ENCODE measurements around the gene GDF10. TPM values are rescaled to one million over a fixed set of nuclear protein-coding genes. Genes with fewer than 3 reads are reported as not detected.
A peak's percentile ranks its signal among the peaks of the same experiment; 100 is the strongest.

Gene GDF10
- total RNA-seq, 1 experiment from 2014 or later, result 0.20 TPM

DNA sequence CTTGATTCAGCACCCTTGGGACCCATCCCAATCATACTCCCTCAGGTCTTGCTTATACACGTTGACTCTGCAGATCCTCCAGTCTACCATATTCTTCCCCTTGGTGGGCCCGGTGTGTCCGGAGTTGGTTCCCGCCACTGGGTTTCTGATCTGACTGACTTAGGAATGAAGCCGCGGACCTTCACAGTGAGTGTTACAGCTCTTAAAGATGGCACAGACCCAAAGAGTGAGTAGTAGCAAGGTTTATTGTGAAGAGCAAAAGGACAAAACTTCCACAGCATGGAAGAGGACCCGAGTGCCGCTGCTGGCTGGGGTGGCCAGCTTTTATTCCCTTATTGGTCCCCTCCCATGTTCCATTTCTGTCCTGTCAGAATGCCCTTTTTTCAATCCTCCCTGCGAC, 5.9 kb upstream of the GDF10 start:
- H3K27me3 Mint-ChIP-seq (ENCODE audit: low read depth), result peaks cover 45% of the 10 kb centered on the region

More for the DNA sequence above, 5.9 kb upstream of the GDF10 start:
- H3K4me1 ChIP-seq (ENCODE audit: insufficient read depth, low read length), result no peaks in the 10 kb centered on the region
- H2BK5ac ChIP-seq (ENCODE audit: insufficient read length, low read length), result no peak overlapping the region
- H3K9me3 Mint-ChIP-seq, result no peaks in the 10 kb centered on the region
- H3K9ac ChIP-seq (ENCODE audit: extremely low read depth, insufficient read length, low read length), result no peak overlapping the region
- no peak overlapping the region for H2BK120ac ChIP-seq (ENCODE audit: low read depth, low read length, poor library complexity, severe bottlenecking)
- H3K23me2 ChIP-seq (ENCODE audit: insufficient read length, low read depth, low read length, poor library complexity, severe bottlenecking), result no peaks in the 10 kb centered on the region
- no peak overlapping the region for H4K8ac ChIP-seq (replicated peaks; ENCODE audit: insufficient read length, low read depth, low read length)
- DNase-seq, result peak; percentile 6
- peaks cover 0 to 16% of the 10 kb centered on the region in 2 experiments; a peak in 3 of 4 replicates for H3K4me1 Mint-ChIP-seq
- no peaks in the 10 kb centered on the region for H3K79me1 ChIP-seq (ENCODE audit: insufficient read depth, low read depth, low read length, poor library complexity, severe bottlenecking)
- H3K18ac ChIP-seq (ENCODE audit: insufficient read length, low read depth, low read length), result no peak overlapping the region
- no peaks in the 10 kb centered on the region for H3K9me3 ChIP-seq (ENCODE audit: control insufficient read depth, low read depth, low read length)
- no peak overlapping the region for H3K14ac ChIP-seq (ENCODE audit: insufficient read depth, low read length)
- H3K23ac ChIP-seq (ENCODE audit: insufficient read length, low read depth, low read length), result no peak overlapping the region
- no peak overlapping the region for H3K4me3 Mint-ChIP-seq
- no peaks in the 10 kb centered on the region for H3K36me3 Mint-ChIP-seq (ENCODE audit: insufficient read depth in 1 of 3, low read depth in 3 of 3)
- no peak overlapping the region for H2AFZ ChIP-seq (ENCODE audit: low read length)
- H4K20me1 ChIP-seq (ENCODE audit: control insufficient read depth, insufficient read depth, insufficient read length), result no peaks in the 10 kb centered on the region
- no peak overlapping the region for H3K56ac ChIP-seq (ENCODE audit: insufficient read length, low read depth, low read length)
- no peak overlapping the region for H3T11ph ChIP-seq (ENCODE audit: low read length)
- WGBS (ENCODE audit: extremely low coverage, insufficient read length, low lambda C conversion rate), result no CpG with 5 or more reads among the region's 9 CpGs
- no peak overlapping the region for H2BK20ac ChIP-seq (ENCODE audit: low read depth, low read length, poor library complexity, severe bottlenecking)
- no peaks in the 10 kb centered on the region for H3K79me2 ChIP-seq (ENCODE audit: insufficient read depth, low read length)
- no peak overlapping the region for H2BK15ac ChIP-seq (ENCODE audit: low read depth, low read length)
- TF ChIP-seq, protein P1, sequence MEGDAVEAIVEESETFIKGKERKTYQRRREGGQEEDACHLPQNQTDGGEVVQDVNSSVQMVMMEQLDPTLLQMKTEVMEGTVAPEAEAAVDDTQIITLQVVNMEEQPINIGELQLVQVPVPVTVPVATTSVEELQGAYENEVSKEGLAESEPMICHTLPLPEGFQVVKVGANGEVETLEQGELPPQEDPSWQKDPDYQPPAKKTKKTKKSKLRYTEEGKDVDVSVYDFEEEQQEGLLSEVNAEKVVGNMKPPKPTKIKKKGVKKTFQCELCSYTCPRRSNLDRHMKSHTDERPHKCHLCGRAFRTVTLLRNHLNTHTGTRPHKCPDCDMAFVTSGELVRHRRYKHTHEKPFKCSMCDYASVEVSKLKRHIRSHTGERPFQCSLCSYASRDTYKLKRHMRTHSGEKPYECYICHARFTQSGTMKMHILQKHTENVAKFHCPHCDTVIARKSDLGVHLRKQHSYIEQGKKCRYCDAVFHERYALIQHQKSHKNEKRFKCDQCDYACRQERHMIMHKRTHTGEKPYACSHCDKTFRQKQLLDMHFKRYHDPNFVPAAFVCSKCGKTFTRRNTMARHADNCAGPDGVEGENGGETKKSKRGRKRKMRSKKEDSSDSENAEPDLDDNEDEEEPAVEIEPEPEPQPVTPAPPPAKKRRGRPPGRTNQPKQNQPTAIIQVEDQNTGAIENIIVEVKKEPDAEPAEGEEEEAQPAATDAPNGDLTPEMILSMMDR (conservative IDR thresholded peaks at IDR 0.05), result no peak
- H2AK5ac ChIP-seq (ENCODE audit: insufficient read length, low read length), result no peak overlapping the region
- H2BK12ac ChIP-seq (ENCODE audit: insufficient read length, low read depth, low read length), result no peak overlapping the region
- no peak overlapping the region for H3K27ac ChIP-seq (ENCODE audit: insufficient read length, low read depth, low read length)
- no peak overlapping the region for H3K4me2 ChIP-seq (ENCODE audit: insufficient read depth, insufficient read length, low read length)
- no peak overlapping the region for H4K5ac ChIP-seq (ENCODE audit: insufficient read length, low read depth, low read length)
- no peak overlapping the region for H3K27ac Mint-ChIP-seq
- H3K4ac ChIP-seq (ENCODE audit: low read depth, low read length), result no peak overlapping the region
- no peak overlapping the region for H4K91ac ChIP-seq (ENCODE audit: insufficient read length, low read depth, low read length)
- no peaks in the 10 kb centered on the region; the same call in 1 of the 2 replicates for H3K27me3 ChIP-seq (ENCODE audit: insufficient read depth, low read length)
